Measurements from ENCODE around the gene APCDD1. TPM values are rescaled to one million over a fixed set of nuclear protein-coding genes. Genes with fewer than 3 reads are reported as not detected.
A peak's percentile ranks its signal among the peaks of the same experiment; 100 is the strongest.

Gene APCDD1
- total RNA-seq, 1 experiment from 2014 or later: 0.54 TPM

- intact Hi-C loops (cut with micrococcal nuclease): no loop called here
- H3K27ac Mint-ChIP-seq (ENCODE audit: low read depth, unreplicated experiment): no peak overlapping the region
- ChIA-PET CTCF (no interaction called here), POLR2A (interaction anchor here (2.3 to 2.9 kb wide), 2 partner anchors 11 kb away, joined by 10 to 16 read pairs; no protein-coding TSS in a partner anchor)
- no peak overlapping the region for H3K4me3 Mint-ChIP-seq (ENCODE audit: unreplicated experiment)
- no peak for DNase-seq (ENCODE audit: unreplicated experiment)
- BruUV-seq (replicated peaks): no TSS peak
- H3K4me1 Mint-ChIP-seq (ENCODE audit: insufficient read depth, unreplicated experiment): peaks cover 9% of the 10 kb centered on the region
- TF ChIP-seq CTCF (IDR thresholded peaks at IDR 0.05; ENCODE audit: unreplicated experiment): no peak
- H3K27me3 Mint-ChIP-seq (ENCODE audit: insufficient read depth, unreplicated experiment): no peaks in the 10 kb centered on the region
- H3K9me3 Mint-ChIP-seq (ENCODE audit: unreplicated experiment): no peaks in the 10 kb centered on the region
- no peaks in the 10 kb centered on the region for H3K36me3 Mint-ChIP-seq (ENCODE audit: insufficient read depth, unreplicated experiment)
Observed at GRCh38 chr18:10431680-10432079, 22.8 kb upstream of the APCDD1 start.

GRCh38 chr18:10432781-10433180, 21.7 kb upstream of the APCDD1 start:
- peak overlapping the region; percentile 35 for H3K27ac Mint-ChIP-seq (ENCODE audit: low read depth, unreplicated experiment)
- H3K9me3 Mint-ChIP-seq (ENCODE audit: unreplicated experiment): no peaks in the 10 kb centered on the region
- DNase-seq (ENCODE audit: unreplicated experiment): peak; percentile 70
- no TSS peak for BruUV-seq (replicated peaks)
- no peaks in the 10 kb centered on the region for H3K36me3 Mint-ChIP-seq (ENCODE audit: insufficient read depth, unreplicated experiment)
- TF ChIP-seq CTCF (IDR thresholded peaks at IDR 0.05; ENCODE audit: unreplicated experiment): no peak
- H3K27me3 Mint-ChIP-seq (ENCODE audit: insufficient read depth, unreplicated experiment): no peaks in the 10 kb centered on the region
- no peak overlapping the region for H3K4me3 Mint-ChIP-seq (ENCODE audit: unreplicated experiment)
- H3K4me1 Mint-ChIP-seq (ENCODE audit: insufficient read depth, unreplicated experiment): peaks cover 9% of the 10 kb centered on the region
- POLR2A ChIA-PET: interaction anchor here (1.0 to 2.3 kb wide), 3 partner anchors 12 to 83 kb away, joined by 3 to 10 read pairs (median 5); no protein-coding TSS in a partner anchor
- intact Hi-C loops (cut with micrococcal nuclease): no loop called here
- CTCF ChIA-PET: interaction anchor here (1.1 to 1.2 kb wide), 2 partner anchors 9 to 20 kb away, joined by 3 read pairs; no protein-coding TSS in a partner anchor

GRCh38 chr18:10436160-10436559, 18.3 kb upstream of the APCDD1 start:
- POLR2A ChIA-PET: interaction anchor here (1.4 kb wide), 1 partner anchor 7 kb away, joined by 3 read pairs; no protein-coding TSS in a partner anchor

GRCh38 chr18:10437837-10438236, 16.6 kb upstream of the APCDD1 start:
- H3K9me3 Mint-ChIP-seq (ENCODE audit: unreplicated experiment): no peaks in the 10 kb centered on the region
- H3K4me3 Mint-ChIP-seq (ENCODE audit: unreplicated experiment): no peak overlapping the region
- DNase-seq (ENCODE audit: unreplicated experiment): no peak
- CTCF ChIA-PET: interaction anchor here (0.6 to 0.7 kb wide), 3 partner anchors 23 to 125 kb away, joined by 3 to 4 read pairs (median 4); no protein-coding TSS in a partner anchor
- TF ChIP-seq CTCF (IDR thresholded peaks at IDR 0.05; ENCODE audit: unreplicated experiment): no peak
- no peaks in the 10 kb centered on the region for H3K36me3 Mint-ChIP-seq (ENCODE audit: insufficient read depth, unreplicated experiment)
- BruUV-seq (replicated peaks): no TSS peak
- peaks cover 4% of the 10 kb centered on the region for H3K4me1 Mint-ChIP-seq (ENCODE audit: insufficient read depth, unreplicated experiment)
- H3K27me3 Mint-ChIP-seq (ENCODE audit: insufficient read depth, unreplicated experiment): no peaks in the 10 kb centered on the region
- intact Hi-C loops (cut with micrococcal nuclease): no loop called here
- H3K27ac Mint-ChIP-seq (ENCODE audit: low read depth, unreplicated experiment): no peak overlapping the region
- POLR2A ChIA-PET: interaction anchor here (1.5 kb wide), 1 partner anchor 11 kb away, joined by 3 read pairs; no protein-coding TSS in a partner anchor

More at GRCh38 chr18:10436160-10436559, 18.3 kb upstream of the APCDD1 start:
- no peaks in the 10 kb centered on the region for H3K36me3 Mint-ChIP-seq (ENCODE audit: insufficient read depth, unreplicated experiment)
- no peaks in the 10 kb centered on the region for H3K27me3 Mint-ChIP-seq (ENCODE audit: insufficient read depth, unreplicated experiment)
- no peak overlapping the region for H3K27ac Mint-ChIP-seq (ENCODE audit: low read depth, unreplicated experiment)
- CTCF ChIA-PET: interaction anchor here (0.7 kb wide), 1 partner anchor 423 kb away, joined by 3 read pairs; no protein-coding TSS in a partner anchor
- no peaks in the 10 kb centered on the region for H3K9me3 Mint-ChIP-seq (ENCODE audit: unreplicated experiment)
- no peak overlapping the region for H3K4me3 Mint-ChIP-seq (ENCODE audit: unreplicated experiment)
- no TSS peak for BruUV-seq (replicated peaks)
- H3K4me1 Mint-ChIP-seq (ENCODE audit: insufficient read depth, unreplicated experiment): peaks cover 9% of the 10 kb centered on the region
- intact Hi-C loops (cut with micrococcal nuclease): no loop called here
- no peak for DNase-seq (ENCODE audit: unreplicated experiment)
- no peak for TF ChIP-seq CTCF (IDR thresholded peaks at IDR 0.05; ENCODE audit: unreplicated experiment)
